ENCODE data around the gene WNT7B.

Gene WNT7B

DNA sequence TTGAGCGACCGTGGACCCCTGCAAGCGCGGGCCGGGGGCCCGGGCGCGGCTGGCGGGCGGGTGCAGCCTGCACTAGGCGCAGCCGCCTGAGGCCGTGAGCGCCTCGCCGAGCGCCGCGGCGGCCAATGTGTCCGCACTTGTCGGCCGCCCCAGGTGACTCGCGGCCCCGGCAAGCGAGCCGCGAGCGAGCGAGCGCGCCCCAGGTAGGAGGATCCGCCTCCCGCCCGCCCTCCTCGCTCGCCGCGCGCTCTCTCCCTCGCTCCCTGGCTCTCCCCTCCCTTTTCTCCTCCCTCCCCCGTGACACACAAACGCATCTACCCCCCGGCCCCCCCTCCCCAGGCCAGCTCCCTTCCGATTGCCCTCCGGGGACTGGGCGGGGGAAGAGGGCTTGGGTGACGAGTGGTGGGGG lies at the start of gene WNT7B:
WNT7B (minus strand) TSS at position 160 of the 409 bp plus-strand sequence. CDS start 408 bp downstream, outside the sequence.
- peak; percentile 78 for DNase-seq

DNA sequence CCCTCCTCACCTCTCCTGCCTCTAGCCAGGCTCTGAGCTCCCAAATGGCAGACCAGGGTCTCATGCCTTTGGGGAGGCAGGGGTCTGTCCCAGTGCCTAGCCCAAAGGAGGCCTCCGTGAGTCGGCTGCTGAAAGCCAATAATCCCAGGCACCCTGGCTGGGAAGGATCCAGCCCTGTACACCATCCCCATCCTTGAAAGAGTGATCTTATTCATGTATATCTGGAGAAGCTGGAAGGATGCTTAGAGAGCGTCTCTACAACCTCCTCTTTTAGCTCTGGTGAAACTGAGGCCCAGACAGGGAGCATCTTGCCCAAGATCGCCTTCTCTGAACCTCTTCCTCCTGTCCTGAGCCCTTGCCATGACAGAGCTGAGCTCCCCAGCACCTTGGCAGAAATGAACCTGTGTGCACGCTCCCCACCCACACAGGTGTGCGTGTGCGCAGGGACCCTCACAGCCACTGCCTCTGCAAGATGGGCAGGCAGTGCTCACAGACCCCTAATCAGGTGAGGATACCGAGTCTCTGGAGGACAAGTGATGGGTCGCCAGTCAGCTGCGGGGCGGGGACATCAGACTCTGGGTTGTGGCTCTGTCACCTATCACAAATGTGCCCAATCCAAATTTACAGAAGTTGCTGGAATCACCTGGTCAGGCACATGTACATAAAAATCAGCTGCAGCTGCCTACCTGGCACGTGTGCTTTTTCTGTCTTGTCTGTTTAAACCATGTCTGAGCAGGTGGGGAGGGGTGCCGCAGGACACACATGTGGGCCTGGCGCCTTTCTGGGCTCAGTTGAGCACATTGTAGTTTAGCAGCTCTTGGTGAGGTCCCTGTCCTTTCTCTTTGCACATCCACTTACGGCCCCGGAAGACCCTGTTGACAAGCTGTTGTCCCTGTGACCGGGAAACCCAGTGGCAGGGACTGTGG lies 49.3 kb upstream of the WNT7B start:
- DNase-seq, result no peak

DNA sequence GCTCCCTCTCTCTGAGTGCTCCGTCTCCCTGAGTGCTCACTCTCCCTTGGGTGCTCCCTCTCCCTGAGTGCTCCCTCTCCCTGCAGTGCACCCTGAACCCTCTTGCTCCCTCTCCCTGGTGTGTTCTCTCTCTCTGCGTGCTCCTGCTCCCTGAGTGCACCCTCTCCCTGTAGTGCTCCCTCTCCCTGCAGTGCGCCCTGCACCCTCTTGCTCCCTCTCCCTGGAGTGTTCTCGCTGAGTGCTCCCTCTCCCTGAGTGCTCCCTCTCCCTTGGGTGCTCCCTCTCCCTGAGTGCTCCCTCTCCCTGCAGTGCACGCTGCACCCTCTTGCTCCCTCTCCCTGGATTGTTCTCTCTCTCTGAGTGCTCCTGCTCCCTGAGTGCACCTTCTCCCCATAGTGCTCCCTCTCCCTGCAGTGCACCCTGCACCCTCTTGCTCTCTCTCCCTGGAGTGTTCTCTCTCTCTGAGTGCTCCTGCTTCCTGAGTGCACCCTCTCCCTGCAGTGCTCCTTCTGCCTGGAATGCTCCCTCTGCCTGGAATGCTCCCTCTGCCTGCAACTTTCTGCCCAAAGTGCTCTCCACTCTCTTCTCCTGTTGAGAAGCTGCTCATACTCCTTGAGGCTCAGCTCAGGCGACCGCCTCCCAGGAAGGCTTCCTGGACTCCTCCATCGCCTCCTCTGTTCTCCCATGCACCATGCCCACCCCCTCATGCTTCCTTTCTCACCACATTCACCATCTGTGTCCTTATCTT lies 48.4 kb upstream of the WNT7B start:
- DNase-seq, result no peak

DNA sequence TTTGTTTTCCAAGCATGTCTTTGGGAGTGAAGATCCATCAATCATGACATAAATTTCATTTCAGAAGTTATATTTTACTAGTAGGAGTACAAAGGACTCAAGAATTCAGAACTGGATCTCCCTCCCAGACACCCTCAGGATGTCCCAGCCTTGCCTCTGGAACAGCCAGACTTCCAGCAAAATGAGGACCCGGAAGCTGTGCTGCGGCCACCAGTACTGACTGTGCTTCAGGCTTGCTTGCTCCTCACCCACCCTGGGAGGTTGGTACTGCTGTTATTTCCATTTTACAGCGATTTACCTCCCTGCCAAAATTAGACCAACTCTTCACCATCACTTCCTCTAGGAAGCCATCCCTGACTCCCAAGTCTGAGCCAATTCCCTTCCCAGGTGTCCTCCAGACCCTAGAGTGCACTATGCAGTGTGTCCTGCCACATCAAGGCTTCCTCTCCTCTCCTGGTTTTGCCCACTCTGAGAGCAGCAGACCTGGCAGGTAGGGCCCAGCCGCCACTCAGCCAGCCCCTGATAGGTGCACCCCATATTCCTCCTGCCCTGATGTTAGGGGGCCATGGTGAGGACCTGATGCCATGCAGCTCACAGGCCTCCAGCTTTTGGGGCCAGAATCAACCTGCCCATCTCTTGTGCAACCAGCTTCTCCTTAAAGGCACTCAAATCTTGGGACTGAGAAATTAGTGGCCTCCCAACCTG lies 47.3 kb upstream of the WNT7B start:
- DNase-seq, result no peak

DNA sequence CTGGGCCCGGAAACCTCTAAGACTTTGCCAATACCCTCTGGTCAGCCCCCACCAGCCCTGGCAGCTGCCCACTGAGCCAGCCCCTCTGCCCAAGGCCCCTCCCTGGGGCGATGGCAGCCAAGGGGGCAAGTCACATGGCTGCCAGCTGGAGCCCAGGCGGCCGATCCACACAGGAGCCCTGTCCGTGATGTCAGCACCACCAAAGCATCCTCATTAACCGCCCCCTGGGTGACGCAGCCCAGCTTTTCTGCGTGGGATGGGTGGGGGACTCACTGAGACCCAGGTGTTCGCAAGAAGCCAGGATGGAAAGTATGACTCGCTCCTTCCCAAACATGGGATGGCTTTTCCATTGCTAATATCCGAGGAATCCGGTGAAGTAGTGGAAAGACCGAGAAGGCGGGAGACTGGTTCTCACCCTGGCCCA lies 46.6 kb upstream of the WNT7B start:
- DNase-seq, result no peak

DNA sequence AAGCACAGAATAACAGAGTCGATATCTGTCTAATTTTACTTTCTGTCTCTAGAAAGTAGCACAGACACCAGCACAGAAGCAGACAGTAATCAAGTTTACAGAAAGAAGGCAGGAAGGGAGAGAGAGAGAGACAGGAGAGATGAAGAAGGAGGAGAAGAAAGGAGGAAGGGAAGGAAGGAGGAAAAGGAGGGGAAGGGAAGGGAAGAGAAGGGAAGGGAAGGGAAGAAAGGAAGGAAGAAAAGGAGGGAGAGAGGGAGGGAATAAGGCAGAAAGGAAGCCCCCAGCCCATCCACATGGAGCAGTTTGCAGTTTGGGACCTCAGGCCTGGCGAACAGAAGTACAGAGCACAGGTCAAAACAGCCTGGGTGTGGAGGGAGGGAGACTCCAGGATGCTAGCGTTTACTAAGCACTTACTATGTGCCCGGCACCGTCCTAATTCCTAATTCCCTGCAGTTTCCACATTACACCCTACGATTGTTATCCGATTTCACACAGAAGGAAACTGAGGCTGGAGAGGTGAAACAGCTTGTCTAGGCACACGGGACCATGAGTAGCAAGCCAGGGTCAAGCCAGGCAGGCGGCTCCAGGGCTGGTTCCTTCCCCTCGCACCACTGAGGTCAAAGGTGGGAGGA lies 46.0 kb upstream of the WNT7B start:
- no peak for DNase-seq

DNA sequence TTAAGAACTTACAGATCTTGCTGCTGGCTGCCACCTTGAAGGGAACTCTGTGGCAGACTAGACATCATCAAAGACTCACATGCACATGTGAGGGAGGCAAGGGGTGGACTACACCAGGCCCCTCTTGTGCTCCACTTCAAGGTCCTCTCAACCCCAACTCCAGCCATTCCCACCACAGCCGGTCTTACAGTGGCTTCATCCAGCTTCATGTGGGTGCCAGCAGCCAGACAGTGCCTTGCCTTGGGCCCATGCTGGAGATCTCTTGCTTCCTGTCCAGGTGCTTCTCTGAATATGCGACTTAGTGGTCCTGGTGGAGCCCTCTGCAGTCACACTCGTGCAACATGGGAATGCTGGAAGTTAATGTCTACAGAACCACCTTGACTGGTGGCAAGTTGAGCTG lies 44.6 kb upstream of the WNT7B start:
- DNase-seq, result no peak

DNA sequence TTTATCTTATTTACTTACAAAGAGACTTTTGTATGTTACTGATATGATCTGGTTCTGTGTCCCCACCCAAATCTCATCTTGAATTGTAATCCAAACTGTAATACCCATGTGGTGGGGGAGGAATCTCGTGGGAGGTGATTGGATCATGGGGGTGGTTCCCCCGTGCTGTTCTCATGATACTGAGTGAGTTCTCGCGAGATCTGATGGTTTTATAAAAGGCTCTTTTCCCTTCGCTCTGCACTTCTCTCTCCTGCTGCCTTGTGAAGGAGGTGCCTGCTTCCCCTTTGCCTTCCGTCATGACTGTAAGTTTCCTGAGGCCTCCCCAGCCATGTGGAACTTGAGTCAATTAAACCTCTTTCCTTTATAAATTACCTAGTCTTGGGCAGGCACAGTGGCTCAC lies 42.4 kb upstream of the WNT7B start:
- no peak for DNase-seq

DNA sequence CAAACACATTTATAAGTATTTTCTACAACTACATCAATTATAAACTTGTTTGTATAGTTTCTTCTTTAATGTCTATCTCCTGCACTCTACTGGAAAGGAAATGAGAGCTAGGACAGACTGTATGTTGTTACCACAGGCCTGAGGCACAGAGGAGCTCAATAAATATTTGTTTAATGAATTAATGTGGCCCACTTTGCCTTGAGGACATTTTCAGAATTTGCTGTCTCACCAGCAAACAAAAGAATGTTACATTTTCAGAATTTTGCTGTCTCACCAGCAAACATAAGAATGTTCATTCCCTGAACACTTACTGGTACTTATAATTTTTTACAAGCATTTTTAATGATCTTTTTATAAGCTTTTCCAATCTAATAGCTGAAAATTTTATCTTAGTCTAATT lies 41.9 kb upstream of the WNT7B start:
- no peak for DNase-seq

DNA sequence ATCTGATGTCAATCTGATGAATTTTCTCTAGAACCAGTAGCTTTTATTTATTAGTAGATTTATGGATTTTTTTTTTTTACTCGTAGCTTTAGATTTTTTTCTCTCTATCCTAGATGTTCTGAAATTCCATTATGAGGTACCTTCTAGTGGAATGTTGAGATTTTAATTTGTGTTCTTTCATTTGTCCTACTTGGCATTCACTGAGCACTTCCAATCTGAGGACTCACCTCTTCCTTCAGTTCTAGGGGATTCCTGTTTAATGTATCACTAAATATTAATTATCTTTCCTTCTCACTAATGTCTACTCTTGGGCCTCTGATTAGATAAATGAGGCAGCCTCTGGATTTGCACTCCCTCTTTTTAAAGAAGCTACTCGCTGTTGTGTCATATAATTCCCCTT lies 40.2 kb upstream of the WNT7B start:
- DNase-seq, result no peak

DNA sequence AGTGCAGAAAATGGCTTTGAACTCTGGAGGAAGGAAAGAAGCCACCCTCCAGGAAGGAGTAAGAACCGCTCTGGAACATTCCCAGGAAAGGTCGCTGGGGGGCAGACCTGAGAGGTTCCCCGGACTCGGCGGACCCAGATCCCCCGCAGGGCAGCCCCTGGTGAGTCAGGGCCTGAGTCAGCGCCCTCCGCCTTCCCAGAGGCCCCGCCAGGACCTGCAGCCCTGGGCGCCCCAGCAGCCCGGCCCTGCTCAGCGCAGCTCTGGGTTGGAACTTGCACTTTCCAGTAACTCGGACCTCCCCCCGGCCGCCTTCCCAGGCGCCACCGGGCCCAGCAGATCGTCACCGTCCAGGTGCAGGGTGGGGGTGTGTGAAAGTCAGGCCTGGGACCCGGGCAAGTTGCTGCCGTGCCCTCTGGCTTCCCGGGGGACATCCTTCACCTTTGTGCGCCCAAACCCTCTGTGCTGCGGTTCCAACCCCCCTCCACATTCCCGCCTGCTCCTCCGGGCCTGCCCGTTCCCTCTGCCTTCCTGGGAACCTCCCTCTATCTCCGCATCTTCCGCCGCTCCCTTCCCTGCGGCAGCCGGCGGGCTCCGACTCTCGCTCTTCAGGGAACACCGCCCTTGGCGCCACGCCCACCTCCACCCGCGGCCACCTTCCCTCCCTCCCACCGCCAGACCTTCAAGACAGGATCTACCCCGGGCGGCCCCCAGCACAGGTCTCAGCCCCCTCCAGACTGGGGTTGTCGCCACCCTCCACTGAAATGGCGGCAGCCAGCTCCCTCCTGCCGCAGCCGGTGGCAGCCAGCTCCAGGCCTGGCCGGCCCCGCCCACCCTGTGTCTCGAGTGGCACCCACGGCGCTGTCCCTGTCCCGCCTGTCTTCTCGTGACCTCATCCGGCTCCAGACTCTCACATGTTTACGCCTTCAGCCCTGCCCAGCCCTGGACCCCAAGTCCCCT lies 36.8 kb upstream of the WNT7B start:
- DNase-seq, result peak; percentile 63

DNA sequence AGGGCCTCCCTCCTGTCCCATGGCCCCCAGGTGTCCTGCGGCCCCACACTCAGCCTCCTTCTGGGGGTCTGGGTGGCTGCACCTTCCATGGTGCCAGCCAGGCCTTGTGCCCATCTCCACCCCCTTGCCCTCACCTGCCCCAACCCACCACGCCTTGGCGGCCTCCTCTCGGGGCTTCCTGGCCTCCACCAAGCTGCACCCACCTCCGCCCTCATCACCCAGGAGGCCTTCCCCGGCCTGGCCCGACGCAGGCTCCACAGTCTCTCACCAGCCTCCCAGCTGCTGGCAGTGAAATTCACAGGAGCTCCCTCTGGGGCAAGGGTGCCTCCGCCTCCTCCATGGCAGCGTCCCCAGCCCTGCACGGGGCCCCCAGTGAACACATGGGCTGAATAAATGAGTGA lies 35.9 kb upstream of the WNT7B start:
- DNase-seq, result no peak

DNA sequence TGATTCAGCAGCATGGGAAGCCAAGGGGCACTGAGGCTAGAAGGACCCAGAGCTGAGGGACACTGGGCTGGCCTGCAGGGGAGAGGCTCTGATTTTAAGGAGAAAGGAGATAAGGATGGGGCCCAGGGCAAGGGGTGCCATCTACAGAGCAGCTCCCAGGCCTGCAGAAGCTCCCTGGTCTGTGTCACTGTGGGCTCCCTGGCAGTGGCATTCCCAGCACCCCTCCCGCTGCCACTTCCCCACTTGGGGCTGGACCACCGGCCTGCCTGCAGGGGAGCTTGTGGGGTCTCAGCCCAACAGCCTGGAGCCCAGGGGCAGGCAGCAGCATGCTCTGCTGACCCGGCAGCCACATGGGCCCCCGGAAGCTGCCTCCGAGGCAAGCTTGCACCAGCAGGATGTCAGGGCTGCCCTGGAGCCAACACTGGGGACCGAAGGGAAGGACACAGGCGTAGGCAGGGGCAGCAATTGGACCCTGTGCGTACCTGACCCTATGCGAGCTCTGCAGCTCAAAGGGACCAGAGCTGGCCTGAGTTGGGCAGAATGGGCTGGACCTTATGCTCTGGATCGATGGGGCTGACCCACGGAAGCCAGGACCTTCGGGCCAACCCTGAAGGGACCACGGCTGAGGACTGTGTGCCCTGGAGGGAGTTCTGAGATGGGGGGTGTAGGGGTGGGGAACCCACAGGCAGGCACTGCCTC lies 35.4 kb upstream of the WNT7B start:
- no peak for DNase-seq

DNA sequence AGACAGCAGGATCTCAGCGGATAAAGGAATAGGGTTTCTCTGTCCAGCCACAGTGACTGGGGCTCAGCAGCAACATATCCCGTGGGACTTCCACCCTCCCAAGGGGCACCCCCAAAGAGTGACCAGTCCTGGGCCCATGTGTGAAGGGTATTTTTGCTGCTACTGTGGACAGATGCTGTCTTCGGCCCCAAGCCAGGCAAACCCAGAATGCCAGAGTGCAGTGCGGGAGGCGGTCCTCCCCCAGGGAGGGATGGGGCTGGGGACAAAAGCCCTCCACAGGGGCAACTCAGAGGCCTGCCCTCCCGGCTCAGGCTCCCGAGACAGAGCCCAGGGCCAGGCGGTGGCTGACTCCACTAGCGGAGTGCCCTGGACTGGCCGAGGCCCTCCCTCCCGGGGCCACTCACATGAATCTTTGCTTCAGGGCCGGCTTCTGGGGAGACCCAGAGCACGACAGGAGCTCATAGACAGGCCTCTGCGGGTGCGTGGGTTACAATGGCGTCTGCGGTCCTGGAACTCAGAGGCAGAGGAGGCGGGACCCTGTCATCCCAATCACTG lies 34.7 kb upstream of the WNT7B start:
- no peak for DNase-seq

DNA sequence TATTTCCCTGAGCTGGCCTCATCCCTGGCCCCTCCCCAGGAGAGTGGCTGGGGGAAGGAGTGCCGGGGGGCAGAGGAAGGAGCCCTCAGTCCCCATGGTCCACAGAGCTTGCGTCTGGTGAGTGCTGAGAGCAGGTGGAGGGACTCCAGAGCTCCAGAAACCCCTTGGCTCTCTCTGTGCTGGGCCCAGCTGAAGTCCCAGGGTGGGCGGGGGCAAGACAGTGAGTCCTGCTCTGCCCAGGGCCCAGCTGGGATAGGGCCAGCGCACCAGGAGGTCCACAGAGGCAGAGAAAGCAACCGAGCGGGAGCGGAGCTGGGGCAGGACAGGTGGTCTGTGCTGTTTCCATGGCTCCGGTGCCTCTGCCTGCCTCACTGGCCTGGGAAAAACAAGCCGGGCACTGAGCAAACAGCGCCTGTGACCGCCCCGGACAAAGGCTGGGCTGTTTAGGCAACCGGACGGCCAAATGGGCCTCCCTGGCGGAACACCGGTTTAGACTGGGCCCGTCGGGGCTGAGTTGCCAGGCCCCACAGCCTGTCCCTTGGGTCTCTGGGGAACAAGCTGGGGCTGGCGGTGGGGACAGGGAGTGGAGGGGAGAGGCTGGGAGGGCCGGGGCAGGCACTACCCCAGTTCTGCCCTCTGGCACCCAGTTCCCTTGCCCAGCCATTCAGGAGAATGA lies 34.1 kb upstream of the WNT7B start:
- DNase-seq, result no peak

DNA sequence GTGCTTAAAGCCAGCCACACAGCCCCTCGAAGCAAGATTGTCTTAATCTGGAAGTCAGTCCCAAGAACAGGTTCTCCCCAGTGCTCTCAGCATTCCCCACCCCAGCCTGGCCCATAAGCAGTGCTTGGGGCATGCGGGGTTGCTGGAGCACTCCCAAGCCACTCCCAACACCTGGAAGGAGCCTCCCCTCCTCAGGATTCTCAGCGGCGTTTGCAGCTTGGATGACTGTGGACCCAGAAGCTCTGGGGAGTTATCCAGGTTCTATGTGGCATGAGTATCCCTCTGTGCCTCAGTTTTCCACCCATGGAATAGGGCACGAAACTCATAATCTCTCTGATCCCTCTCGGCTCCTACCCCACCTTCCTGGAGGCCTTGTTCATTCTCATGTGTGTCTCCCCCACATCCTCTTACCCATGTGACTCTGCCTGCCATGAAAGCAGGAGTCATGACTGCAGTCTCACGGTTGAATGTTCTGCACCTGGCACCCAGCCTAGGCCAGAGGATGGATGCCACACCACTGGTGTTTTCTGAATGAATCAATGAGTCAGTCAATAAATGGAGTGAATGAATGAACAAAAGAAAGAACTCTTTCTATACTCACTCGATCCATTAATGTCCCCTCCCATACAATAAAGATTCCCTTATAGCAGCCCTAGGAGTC lies 33.4 kb upstream of the WNT7B start:
- DNase-seq, result no peak

DNA sequence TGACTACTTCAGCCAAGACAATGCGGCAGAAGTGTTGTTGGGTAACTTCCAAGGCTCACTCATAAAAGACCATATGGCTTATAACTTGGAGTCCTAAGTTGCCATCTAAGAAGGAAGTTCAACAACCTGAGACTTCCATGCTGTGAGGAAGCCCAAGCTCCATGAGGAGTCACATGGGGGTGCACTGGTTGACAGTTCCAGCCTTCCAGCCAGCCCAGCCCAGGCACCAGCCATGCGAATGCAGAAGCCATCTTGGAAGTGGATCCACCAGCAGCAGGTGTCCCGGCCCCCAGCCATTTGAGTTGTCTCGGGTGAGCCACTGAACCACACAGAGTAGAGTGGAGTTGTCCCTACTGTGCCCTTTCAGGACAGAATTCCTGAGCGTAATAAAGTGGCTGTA lies 32.8 kb upstream of the WNT7B start:
- no peak for DNase-seq

DNA sequence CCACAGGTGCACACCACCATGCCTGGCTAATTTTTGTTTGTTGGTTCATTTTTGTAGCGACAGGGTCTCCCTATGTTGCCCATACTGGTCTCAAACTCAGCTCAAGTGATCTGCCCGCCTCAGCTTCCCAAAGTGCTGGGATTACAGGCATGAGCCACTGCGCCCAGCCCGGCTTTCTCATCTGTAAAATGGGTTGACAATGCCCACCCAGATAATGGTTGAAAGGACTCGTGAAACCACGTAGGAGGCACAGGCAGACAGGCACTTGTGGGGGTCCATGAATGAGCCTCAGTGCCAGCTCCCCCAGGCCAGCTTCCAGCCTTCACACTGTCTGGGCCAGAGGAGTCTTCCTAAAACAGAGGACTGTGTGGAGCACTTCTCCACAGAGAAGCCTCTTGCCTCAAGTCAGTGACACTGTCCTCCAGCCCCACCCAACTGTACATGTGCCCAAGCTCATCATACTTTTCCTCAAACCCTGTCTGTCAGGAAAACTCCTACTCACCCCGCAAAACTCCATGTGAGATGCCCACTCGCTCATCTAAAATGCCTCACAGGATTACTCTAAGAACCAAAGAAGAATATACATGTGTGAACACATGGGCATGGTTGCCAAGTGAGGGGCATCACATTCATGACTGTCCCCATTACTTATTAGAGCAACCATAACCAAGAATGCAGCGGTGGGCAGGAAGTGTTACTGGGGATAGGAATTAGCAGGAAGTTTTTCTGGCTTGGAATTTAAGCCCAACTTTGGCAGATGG lies 32.1 kb upstream of the WNT7B start:
- DNase-seq, result no peak

DNA sequence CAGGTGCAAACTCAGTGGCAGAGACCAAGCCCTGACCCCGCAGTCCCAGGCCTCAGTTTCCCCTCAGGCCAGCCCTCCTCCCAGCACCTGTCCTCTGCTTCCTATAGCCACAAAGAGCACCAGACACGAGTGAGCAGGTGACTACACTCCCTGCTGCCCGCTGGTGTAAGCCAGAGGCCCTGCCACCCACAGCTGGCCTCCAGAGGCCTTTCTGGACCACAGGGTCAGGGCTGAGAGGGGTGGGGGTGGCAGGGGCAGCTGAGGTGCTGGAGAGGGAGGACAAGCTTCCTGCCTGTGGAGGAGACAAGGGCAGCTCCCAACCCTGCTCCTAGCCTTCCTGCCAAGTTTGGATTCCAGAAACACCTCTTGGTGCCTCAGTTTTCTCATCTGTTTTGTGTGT lies 31.3 kb upstream of the WNT7B start:
- DNase-seq, result no peak

Data from NCI-H2029 (cell line).